ENCODE data around the gene VPS37B.

DNA sequence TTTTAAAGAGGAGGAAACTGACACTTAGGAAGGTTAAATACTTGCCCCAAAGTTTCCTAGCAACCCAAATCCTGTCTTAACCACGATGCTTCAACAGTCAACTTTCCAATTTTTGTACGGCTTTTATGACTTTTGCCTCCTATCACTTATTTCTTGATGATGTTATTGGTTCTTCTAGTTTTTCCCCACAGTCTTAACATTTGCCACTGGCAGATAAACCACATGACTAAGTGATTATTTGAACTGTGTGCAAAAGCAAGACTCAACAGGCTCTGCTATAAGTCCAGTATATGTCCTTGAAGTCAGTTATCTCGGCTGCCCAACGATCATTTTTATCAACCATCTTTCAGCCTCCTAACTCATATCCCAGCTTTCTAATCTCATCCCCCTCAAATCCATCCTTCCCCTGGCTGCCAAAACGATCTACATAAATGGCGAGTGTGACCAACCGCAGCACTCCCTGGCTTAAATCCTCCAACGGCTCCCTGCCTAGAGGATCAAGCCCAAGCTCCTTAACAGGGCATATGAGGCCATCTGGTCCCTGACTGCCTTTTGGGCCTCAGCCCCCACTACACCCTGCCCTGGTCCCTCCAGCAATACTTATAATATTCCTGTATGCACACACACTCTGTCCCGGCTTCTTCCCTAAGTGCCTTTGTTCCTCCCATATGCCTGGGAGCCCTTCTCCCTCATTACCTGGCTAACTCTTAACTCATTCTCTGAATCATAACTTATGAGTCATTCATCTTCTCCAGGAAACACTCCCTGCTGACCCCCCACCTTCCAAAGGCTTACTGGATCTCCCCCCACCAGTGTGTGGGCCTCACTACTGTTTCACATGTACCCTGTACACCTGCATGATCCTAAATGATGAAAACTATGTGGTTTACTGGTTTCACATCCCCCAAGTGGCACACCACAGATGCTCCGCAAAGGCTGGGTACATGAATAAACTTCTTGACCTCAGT, 8.8 kb downstream of the VPS37B start:
- TF ChIP-seq EZH2 (IDR thresholded peaks at IDR 0.05; ENCODE audit: borderline replicate concordance, insufficient read depth, low read depth, low read length, poor library complexity, severe bottlenecking): no peak
- TF ChIP-seq, protein P1, sequence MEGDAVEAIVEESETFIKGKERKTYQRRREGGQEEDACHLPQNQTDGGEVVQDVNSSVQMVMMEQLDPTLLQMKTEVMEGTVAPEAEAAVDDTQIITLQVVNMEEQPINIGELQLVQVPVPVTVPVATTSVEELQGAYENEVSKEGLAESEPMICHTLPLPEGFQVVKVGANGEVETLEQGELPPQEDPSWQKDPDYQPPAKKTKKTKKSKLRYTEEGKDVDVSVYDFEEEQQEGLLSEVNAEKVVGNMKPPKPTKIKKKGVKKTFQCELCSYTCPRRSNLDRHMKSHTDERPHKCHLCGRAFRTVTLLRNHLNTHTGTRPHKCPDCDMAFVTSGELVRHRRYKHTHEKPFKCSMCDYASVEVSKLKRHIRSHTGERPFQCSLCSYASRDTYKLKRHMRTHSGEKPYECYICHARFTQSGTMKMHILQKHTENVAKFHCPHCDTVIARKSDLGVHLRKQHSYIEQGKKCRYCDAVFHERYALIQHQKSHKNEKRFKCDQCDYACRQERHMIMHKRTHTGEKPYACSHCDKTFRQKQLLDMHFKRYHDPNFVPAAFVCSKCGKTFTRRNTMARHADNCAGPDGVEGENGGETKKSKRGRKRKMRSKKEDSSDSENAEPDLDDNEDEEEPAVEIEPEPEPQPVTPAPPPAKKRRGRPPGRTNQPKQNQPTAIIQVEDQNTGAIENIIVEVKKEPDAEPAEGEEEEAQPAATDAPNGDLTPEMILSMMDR (IDR thresholded peaks at IDR 0.05): no peak

All from B cell (primary cell).